ENCODE measurements around the gene OSTN.

GRCh38 chr3:191158815-191159214 is 40.2 kb upstream of the OSTN start:
- TF ChIP-seq ZNF274 (IDR thresholded peaks at IDR 0.05; ENCODE audit: low read depth, low read length), result no peak
- TF ChIP-seq YY1 (IDR thresholded peaks at IDR 0.05; ENCODE audit: insufficient read depth, insufficient read length), result no peak

Data from NT2/D1 (cell line).